Measurements from ENCODE around the gene KHDRBS1. TPM values are rescaled to one million over a fixed set of nuclear protein-coding genes. Genes with fewer than 3 reads are reported as not detected.

Gene KHDRBS1
- polyA plus RNA-seq, 1 of the 3 experiments (the other 2 are of a cell fraction): 52.8 TPM

GRCh38 chr1:31976401-31976800 lies 37.3 kb upstream of the KHDRBS1 start:
- Histone ChIP-seq H3K27me3 (ENCODE audit: insufficient read depth) (no peaks in the 10 kb centered on the region), H3K9me2 (no peaks in the 10 kb centered on the region), H2AFZ (ENCODE audit: low read depth) (no peak overlapping the region), H3K4me2 (no peak overlapping the region), H4K20me1 (ENCODE audit: insufficient read depth) (no peaks in the 10 kb centered on the region), H3K79me2 (ENCODE audit: insufficient read depth) (no peaks in the 10 kb centered on the region), H3K36me3 (replicated peaks in 1 of 2; ENCODE audit: control insufficient read depth in 1 of 2, insufficient read depth in 2 of 2, low read length in 1 of 2) (no peaks in the 10 kb centered on the region), H3K27ac (ENCODE audit: low read depth in 2 of 2, low read length in 1 of 2) (no peak overlapping the region), H3K4me1 (ENCODE audit: control insufficient read depth in 1 of 2, insufficient read depth in 2 of 2, low read depth in 1 of 2, low read length in 1 of 2) (no peaks in the 10 kb centered on the region; a peak in 1 of 4 replicates), H3K9me3 (no peaks in the 10 kb centered on the region), H3F3A (replicated peaks; ENCODE audit: insufficient read depth) (no peaks in the 10 kb centered on the region), H3K4me3 (ENCODE audit: low read depth in 2 of 2, low read length in 1 of 2) (no peak overlapping the region), H3K9ac (no peak overlapping the region)
- TF ChIP-seq USF2 (IDR thresholded peaks at IDR 0.05; ENCODE audit: borderline replicate concordance, low read depth, low read length) (no peak), PBX3 (IDR thresholded peaks at IDR 0.05) (no peak), RFX5 (IDR thresholded peaks at IDR 0.05; ENCODE audit: low read length) (no peak), JUND (IDR thresholded peaks at IDR 0.05) (no peak), TCF12 (IDR thresholded peaks at IDR 0.05) (no peak), FOXM1 (IDR thresholded peaks at IDR 0.05; ENCODE audit: low read depth) (no peak), MEF2A (IDR thresholded peaks at IDR 0.05; ENCODE audit: borderline replicate concordance, low read depth) (no peak)
- DNase-seq: no peak
- CTCF ChIA-PET: interaction anchor here (0.5 to 3.9 kb wide), 3 partner anchors 12 to 27 kb away, joined by 3 to 27 read pairs (median 4); no protein-coding TSS in a partner anchor
- POLR2A ChIA-PET: no interaction called here
- WGBS (ENCODE audit: low lambda C conversion rate): 92% methylated on average over 1 of the region's 1 CpG

GRCh38 chr1:31977385-31978131 lies 36.1 kb upstream of the KHDRBS1 start:
- Histone ChIP-seq H3K4me2 (no peak overlapping the region), H3K4me3 (ENCODE audit: low read depth in 2 of 2, low read length in 1 of 2) (no peak overlapping the region; a peak in 1 of 4 replicates), H3K27ac (ENCODE audit: low read depth in 2 of 2, low read length in 1 of 2) (no peak overlapping the region), H3K9ac (no peak overlapping the region), H3K79me2 (ENCODE audit: insufficient read depth) (no peaks in the 10 kb centered on the region), H3K27me3 (ENCODE audit: insufficient read depth) (no peaks in the 10 kb centered on the region), H2AFZ (ENCODE audit: low read depth) (0 out of 2 replicates have a peak overlapping the region, but pooled peaks have one; percentile 6), H3K9me3 (no peaks in the 10 kb centered on the region), H3F3A (replicated peaks; ENCODE audit: insufficient read depth) (no peaks in the 10 kb centered on the region), H3K36me3 (replicated peaks in 1 of 2; ENCODE audit: control insufficient read depth in 1 of 2, insufficient read depth in 2 of 2, low read length in 1 of 2) (no peaks in the 10 kb centered on the region), H3K9me2 (no peaks in the 10 kb centered on the region), H4K20me1 (ENCODE audit: insufficient read depth) (no peaks in the 10 kb centered on the region), H3K4me1 (ENCODE audit: control insufficient read depth in 1 of 2, insufficient read depth in 2 of 2, low read depth in 1 of 2, low read length in 1 of 2) (no peaks in the 10 kb centered on the region; a peak in 1 of 4 replicates)
- DNase-seq: peak; percentile 51
- POLR2A ChIA-PET: interaction anchor here (0.6 kb wide), 1 partner anchor 74 kb away, joined by 6 read pairs; no protein-coding TSS in a partner anchor
- WGBS (ENCODE audit: low lambda C conversion rate): 43% methylated on average over 5 of the region's 6 CpGs
- CTCF ChIA-PET: interaction anchor here (0.7 to 3.9 kb wide), 6 partner anchors 9 to 232 kb away, joined by 3 to 27 read pairs (median 3); no protein-coding TSS in a partner anchor
- TF ChIP-seq IRF3 (IDR thresholded peaks at IDR 0.05; ENCODE audit: low read depth, low read length): no peak
- peak; percentile 42 for TF ChIP-seq CTCF (IDR thresholded peaks at IDR 0.05)
- TF ChIP-seq YY1 (IDR thresholded peaks at IDR 0.05; ENCODE audit: low read depth): no peak
- TF ChIP-seq EZH2phosphoT487 (IDR thresholded peaks at IDR 0.05; ENCODE audit: borderline replicate concordance, low read depth): no peak
- TF ChIP-seq MXI1 (IDR thresholded peaks at IDR 0.05; ENCODE audit: low read depth, low read length): no peak
- no peak for TF ChIP-seq GATA2 (CRISPR knock-in tag; IDR thresholded peaks at IDR 0.05)
- TF ChIP-seq RAD21 (IDR thresholded peaks at IDR 0.05; ENCODE audit: low read length): peak; percentile 34
